LHCN-M2 (cell line): ENCODE results near the gene IL4. TPM values are rescaled to one million over a fixed set of nuclear protein-coding genes. Genes with fewer than 3 reads are reported as not detected.
"Not testable (repeated sequence)": the region's sequence is repeated elsewhere in the genome, so short reads cannot be mapped to it uniquely, and the experiment has no call there.

Experiments used
- DNase-seq: peaks from one replicate; pipeline ENCODE4 v3.0.0-alpha.2; 2012; ENCODE audit warnings: low read depth
- polyA plus RNA-seq: library from polyadenylated mRNA; unstranded; fragments of >200 nt; gene quantifications from one replicate; pipeline ENCODE4 v1.2.1, GENCODE V29; 2012; ENCODE audit warnings: missing spikeins
- total RNA-seq: library from RNA; depleted of rRNA; stranded (reverse); fragments of >200 nt; gene quantifications from 2 replicates; pipeline ENCODE4 v1.2.3, GENCODE V29; 2014; rRNA removed

Gene IL4
- total RNA-seq: not detected in 2 replicates
- not detected for polyA plus RNA-seq

GRCh38 chr5:132673939-132674630, at the start of gene IL4:
TSS of gene IL4 (plus strand) at chr5:132673989. CDS start at chr5:132674051, 62 bp downstream.
- DNase-seq: no peak

DNA sequence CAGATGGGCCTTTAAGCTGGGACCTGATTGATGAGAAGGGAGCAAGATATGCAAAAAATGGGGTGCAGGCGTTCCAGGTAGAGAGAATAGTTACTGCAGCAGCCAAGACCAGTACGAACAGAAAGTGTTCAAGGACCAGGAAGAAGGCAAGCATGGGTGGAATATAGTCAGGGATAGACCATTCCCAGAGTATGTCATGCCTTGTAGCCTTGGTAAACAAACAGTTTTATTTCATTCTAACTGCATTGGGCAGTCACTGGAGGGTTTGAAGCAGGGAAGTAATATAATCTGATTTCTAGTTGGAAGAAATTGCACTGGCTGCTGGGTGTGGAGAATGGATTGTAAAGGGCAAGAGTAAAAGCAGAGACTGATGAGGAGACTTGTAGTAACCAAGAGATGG, 46.3 kb upstream of the IL4 start:
- DNase-seq: no peak

DNA sequence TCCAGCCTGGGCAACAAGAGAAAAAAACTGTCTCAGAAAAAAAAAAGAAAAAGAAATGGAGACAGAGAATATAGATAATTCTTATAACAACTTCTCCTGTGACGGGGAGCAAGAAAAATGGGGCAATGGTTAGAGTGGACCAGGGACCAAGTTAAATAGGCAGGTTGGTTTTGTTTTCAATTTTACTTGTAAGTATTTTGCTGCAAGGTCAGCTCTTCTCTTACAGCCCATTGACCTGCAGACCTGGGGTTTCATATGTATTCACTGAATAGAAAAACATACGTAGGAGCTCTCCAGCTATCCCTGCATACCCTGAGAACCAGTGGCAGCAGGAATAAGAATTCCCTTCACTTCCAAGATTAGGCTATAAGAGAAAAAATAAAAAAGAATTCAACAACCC, 45.0 kb upstream of the IL4 start:
- DNase-seq: no peak

- no peak for DNase-seq
Measured at GRCh38 chr5:132629230-132629944, 44.4 kb upstream of the IL4 start.

DNA sequence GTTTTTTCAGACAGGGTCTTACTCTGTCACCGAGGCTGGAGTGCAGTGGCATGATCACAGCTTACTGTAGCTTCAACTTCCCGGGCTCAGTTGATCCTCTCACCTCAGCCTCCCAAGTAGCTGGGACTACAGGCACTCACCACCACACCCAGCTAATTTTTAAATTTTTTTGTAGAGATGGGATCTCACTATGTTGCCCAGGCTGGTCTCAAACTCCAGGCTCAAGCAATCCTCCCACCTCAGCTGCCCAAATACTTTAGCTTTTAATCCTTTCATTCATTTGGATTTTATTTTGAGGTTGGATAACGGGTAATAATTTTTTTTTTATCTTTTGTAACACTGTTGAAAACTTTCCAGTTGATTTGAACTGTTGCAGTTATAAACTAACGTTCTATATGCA, 40.2 kb upstream of the IL4 start:
- DNase-seq: not testable (repeated sequence)

GRCh38 chr5:132635873-132636272, 37.9 kb upstream of the IL4 start:
- no peak for DNase-seq

DNA sequence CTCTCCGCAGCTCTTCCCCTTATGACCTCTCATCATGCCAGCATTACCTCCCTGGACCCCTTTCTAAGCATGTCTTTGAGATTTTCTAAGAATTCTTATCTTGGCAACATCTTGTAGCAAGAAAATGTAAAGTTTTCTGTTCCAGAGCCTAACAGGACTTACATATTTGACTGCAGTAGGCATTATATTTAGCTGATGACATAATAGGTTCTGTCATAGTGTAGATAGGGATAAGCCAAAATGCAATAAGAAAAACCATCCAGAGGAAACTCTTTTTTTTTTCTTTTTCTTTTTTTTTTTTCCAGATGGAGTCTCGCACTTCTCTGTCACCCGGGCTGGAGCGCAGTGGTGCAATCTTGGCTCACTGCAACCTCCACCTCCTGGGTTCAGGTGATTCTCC, 36.5 kb upstream of the IL4 start:
- no peak for DNase-seq

DNA sequence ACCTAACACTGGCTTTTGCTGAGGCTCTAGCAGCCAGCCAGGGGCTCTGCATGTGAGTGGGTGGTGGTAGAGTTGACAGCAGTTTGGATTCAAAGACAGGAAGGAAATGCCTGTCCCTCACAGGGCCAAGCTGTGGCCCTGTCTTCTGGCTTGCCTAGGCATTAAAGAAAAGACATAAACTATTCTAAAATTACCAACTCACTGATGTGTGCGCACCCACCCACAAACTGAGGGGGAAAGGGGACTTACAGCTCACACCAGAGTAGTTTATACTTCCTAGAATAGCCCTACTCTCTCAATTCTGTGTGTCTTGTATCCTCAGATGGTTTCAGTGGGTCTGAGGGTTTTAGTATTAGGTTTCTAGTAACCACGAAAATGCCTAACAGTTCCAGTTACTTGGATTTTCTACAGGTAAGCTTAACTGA, 34.1 kb upstream of the IL4 start:
- no peak for DNase-seq

- no peak for DNase-seq
Measured at GRCh38 chr5:132640613-132641012, 33.2 kb upstream of the IL4 start.

- no peak for DNase-seq
Measured at GRCh38 chr5:132641241-132641723, 32.5 kb upstream of the IL4 start.

DNA sequence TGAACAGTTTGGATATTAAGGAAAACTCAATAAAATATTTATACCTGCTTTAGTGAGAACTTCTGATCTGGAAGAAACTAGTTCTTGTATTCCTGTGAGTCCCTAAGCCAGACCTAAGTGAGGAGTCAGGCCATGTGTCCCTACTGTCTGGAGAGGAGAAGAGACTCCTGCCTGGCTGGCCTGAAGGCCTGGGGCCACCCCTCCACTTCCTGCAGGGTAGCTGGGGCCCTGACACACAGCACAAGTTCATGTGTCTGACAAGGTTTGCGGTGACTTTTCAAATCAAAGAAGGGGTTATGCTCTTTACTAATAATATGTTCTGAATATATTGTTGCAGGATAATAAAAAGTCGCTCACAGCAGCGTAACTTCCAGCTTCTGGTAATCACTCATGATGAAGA, 31.9 kb upstream of the IL4 start:
- DNase-seq: no peak

- no peak for DNase-seq
Measured at GRCh38 chr5:132644177-132644576, 29.6 kb upstream of the IL4 start.

DNA sequence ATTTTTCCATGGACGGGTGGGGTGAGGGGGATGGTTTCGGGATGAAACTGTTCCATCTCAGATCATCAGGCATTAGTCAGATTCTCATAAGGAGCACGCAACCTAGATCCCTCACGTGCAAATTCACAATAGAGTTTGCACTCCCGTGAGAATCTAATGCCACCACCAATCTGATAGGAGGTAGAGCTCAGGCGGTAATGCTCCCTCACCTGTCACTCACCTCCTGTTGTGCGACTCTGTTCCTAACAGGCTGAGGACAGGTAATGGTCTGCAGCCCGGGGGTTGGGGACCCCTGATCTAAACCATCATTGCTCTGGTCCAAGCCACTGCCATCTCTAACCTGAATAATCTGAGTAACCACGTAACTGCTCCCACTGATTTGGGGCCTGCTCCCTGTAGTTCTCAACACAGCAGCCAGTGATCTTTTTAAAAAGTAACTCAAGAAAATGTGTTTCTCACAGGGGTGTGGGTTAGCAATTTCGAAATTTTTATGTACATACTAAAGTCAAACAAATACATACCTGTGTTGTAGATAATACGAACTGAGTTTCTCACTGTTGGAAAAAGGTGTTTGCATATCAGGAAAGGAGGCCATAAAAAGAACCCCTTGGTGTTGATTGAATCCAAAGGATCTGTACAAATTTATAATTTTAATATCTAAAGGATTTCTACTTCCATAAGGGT, 27.1 kb upstream of the IL4 start:
- DNase-seq: no peak

- DNase-seq: no peak
Measured at GRCh38 chr5:132647473-132647872, 26.3 kb upstream of the IL4 start.

GRCh38 chr5:132648355-132648754, 25.4 kb upstream of the IL4 start:
- DNase-seq: no peak

DNA sequence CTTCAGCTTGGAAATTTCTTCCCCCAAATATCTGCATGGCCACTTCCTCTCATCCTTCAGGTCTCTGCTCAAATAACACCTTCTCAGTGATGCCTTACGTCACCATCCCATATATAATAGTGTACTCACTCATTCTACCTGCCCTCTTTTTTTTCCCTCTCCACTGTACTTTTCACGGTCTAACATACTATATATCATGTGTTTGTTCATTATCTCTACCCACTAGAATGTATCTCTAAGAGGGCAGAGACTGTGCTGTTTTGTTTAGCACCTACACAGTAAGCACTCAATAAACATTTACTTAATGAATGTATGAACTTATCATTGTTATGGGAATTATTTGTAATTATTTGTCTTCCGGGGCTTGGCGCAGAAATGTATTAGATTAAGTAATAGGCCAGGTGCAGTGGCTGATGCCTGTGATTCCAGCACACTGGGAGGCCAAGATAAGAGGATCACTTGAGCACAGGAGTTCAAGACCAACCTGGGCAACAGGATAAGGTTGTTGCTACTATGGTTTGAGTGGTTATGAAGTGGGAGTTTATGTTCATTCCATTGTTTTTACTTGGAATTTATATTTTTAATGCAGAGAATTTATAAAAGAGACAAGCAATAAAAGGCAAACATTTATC, 21.8 kb upstream of the IL4 start:
- DNase-seq: no peak

GRCh38 chr5:132653716-132654115, 20.1 kb upstream of the IL4 start:
- no peak for DNase-seq

GRCh38 chr5:132655821-132656773, 17.7 kb upstream of the IL4 start:
- DNase-seq: peak; percentile 11

GRCh38 chr5:132656774-132657355, 16.9 kb upstream of the IL4 start:
- no peak for DNase-seq

- no peak for DNase-seq
Measured at GRCh38 chr5:132657676-132658380, 16.0 kb upstream of the IL4 start, which contains the start of gene IL13. TSS of gene IL13 (plus strand) at chr5:132658173. CDS start at chr5:132658187, 14 bp downstream.
